Measurements from ENCODE around the gene VAX1.

DNA sequence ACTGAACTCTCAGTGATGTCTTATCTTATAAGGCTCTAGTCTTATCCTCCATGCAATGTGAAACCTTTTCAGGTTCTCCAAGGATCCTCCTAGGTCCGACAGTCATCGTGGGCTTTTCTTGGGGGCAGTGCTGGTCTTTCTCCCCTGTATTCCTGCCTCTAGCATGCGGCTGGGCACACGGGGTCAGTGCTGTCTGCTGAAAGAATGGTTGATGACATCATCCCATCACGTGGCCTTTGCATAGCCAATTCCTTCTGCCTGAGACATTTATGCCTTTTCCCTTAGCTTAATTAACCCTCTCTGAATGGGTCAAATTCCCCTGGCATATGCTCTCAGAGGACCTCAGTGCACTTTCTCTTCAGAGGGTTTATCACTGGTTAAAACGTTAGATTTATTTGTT lies 32.2 kb upstream of the VAX1 start:
- TF ChIP-seq CTCF (IDR thresholded peaks at IDR 0.05) (no peak), TCF7L2 (IDR thresholded peaks at IDR 0.05; ENCODE audit: low read depth, low read length) (no peak)
